Measurements from ENCODE around the gene BPTF.

BPTF gene

GRCh38 chr17:67821871-67822367 is 3.4 kb upstream of the BPTF start:
- TF ChIP-seq CTCF (IDR thresholded peaks at IDR 0.05; ENCODE audit: extremely low read depth, missing control alignments) = no peak
- DNase-seq (ENCODE audit: low spot score) = no peak

GRCh38 chr17:67825627-67826601 is 611 bp downstream of the BPTF start:
- DNase-seq (ENCODE audit: low spot score) = peak; percentile 58

- TF ChIP-seq CTCF (IDR thresholded peaks at IDR 0.05; ENCODE audit: extremely low read depth, missing control alignments) = no peak
- DNase-seq (ENCODE audit: low spot score) = peak; percentile 49
Observed at GRCh38 chr17:67829331-67829730, 4.0 kb downstream of the BPTF start.

- DNase-seq (ENCODE audit: low spot score) = no peak
- no peak for TF ChIP-seq CTCF (IDR thresholded peaks at IDR 0.05; ENCODE audit: extremely low read depth, missing control alignments)
Observed at GRCh38 chr17:67830440-67830839, 5.1 kb downstream of the BPTF start.

GRCh38 chr17:67831268-67831667 is 6.0 kb downstream of the BPTF start:
- TF ChIP-seq CTCF (IDR thresholded peaks at IDR 0.05; ENCODE audit: extremely low read depth, missing control alignments) = no peak
- DNase-seq (ENCODE audit: low spot score) = no peak

- DNase-seq (ENCODE audit: low spot score) = no peak
- no peak for TF ChIP-seq CTCF (IDR thresholded peaks at IDR 0.05; ENCODE audit: extremely low read depth, missing control alignments)
Observed at GRCh38 chr17:67833134-67833533, 7.8 kb downstream of the BPTF start.

GRCh38 chr17:67833946-67834631 is 8.8 kb downstream of the BPTF start:
- no peak for TF ChIP-seq CTCF (IDR thresholded peaks at IDR 0.05; ENCODE audit: extremely low read depth, missing control alignments)
- no peak for DNase-seq (ENCODE audit: low spot score)

Measured in GM20000 (cell line).